Fibroblast of skin of right quadriceps (primary cell): ENCODE data around the gene PSMA6.
A peak's percentile ranks its signal among the peaks of the same experiment; 100 is the strongest.
"Not testable (repeated sequence)": the region's sequence is repeated elsewhere in the genome, so short reads cannot be mapped to it uniquely, and the experiment has no call there.

Experiments
- DNase-seq: peaks from one replicate; pipeline ENCODE4 v3.0.0-alpha.2; 2013

Gene PSMA6

DNA sequence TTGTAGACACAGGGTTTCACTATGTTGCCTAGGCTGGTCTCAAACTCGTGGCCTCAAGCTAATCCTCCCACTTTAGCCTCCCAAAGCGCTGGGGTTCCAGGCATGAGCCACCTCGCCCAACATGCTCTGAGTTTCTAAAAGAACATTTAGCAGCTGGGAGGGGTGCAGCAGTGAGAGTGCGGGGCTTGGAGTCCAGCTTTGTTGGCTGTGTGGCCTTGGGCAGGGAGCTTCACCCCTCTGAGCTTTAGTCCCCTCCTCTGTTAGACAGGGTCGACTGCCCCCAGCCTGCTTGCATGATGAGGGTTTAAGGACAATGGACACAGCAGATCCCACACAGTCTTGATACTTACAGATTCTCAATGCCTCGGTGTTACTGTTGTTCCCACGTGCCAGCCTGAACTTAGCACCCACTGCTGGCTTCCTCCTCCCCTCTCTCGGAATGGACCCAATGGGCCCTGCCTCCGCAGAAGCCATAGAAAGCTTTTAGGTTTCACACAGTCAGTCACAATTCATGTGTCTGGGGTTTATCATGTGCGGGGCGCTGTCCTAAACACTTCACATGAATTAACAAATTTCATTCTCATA is 54.6 kb downstream of the PSMA6 start:
- no peak for DNase-seq

DNA sequence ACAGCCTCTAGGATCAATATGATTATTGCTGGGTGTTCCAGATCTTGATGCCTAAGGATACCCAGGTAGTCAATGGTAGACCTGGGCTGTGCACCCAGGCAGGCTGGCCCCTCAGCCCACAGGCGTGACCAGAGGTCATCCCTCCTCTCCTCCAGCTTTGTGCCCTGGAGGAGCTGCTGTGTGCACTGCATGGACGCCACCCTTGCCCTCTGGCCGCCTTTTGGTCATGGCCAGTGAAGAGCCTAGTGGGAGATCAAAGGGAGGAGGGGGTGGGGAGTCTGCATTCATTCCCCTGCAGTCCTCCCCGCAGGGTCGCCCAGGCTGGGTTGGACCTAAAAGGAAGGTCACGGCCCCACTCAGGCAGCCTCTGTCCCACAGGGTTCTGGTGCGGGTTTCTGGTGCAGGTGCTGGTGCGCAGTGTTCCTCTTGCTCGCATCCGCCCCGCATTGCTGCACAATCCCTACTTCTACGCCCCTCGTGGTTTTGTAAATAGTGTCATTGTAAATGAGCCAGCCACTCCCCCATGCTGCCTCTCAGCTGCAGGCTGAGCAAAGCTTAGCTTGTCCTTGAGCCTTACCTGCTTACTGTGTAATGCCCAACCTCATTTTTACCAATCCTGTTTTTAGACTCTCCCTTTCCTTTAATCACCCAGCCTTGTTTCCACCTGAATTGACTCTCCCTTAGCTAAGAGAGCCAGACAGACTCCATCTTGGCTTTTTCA is 55.3 kb downstream of the PSMA6 start:
- DNase-seq = no peak

DNA sequence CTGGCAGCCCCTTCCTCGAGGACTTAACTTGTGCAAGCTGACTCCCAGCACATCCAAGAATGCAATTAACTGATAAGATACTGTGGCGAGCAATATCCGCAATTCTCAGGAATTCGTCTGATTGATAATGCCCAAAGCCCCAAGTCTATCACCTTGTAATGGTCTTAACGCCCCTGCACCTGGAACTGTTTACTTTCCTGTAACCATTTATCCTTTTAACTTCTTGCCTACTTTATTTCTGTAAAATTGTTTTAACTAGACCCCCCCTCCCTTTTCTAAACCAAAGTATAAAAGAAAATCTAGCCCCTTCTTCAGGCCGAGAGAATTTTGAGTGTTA is 55.8 kb downstream of the PSMA6 start:
- DNase-seq = not testable (repeated sequence)

DNA sequence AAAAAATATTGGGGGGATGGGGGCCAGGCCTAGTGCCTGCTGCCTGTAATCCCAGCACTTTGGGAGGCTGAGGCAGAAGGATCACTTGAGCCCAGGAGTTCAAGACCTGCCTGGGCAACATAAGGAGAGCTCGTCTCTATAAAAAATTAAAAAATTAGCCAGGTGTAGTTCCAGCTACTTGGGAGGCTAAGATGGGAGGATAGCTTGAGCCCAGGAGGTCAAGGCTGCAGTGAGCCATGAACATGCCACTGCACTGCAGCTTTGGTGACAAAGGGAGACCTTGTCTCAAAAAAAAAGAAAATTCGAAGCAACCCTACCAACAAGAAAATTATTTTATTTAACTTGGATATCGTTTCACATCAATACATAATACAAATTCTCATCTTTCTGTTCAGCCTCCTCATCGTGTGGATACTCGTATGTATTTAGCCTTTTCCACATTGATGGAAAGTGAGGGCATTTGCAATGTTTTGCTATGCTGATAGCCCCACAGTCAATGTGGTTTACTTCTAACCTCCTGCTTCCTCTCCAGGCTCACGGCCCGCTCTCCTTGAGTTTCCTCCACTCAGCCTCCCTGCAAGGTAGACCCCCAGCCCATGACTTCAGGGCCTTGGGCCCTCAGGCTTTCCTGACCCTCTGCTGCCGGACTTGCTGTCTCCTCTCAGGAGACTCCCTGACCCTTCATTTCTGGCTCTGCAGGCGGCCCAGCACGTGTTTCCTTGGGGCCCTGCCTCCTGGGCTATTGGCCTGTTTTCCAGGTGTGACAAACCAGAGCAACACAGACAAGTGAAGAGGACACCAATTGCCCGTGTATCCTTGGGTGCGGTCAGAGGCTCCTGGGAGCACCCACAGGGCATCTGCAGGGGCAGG is 57.5 kb downstream of the PSMA6 start:
- no peak for DNase-seq

DNA sequence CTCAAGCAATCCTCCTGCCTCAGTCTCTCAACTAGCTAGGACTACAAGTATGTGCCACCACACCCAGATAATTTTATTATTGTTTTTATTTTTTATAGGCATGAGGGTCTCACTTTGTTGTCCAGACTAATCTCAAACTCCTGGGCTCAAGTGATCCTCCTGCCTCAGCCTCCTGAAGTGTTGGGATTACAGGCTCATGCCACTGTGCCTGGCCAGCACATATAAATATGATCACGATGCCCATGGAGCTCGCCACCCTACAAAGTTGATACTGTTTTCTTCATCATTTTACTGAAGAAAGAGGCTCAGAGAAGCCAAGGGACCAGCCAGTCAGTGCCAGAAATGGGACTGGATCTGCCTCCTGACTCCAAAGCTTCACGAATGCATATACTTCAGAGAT is 59.3 kb downstream of the PSMA6 start:
- no peak for DNase-seq

DNA sequence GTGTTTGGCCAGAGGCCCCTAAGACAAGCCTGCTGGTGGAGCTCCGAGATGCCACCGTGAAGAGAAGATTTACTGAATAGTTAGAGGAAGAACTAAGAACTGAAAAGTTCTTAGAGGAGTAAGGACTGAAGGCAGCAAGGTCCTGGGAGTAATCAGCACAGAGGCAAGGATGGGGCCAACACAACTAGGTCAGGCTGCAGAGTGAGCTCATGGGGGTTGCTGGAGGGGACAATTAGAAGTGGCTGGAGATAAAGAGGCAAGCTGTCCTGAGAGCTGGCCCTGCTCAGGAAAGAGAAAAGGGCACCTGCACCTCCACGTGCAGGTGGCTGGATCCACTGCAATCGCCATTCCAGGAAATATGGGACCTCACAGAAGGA is 59.7 kb downstream of the PSMA6 start:
- DNase-seq = no peak

DNA sequence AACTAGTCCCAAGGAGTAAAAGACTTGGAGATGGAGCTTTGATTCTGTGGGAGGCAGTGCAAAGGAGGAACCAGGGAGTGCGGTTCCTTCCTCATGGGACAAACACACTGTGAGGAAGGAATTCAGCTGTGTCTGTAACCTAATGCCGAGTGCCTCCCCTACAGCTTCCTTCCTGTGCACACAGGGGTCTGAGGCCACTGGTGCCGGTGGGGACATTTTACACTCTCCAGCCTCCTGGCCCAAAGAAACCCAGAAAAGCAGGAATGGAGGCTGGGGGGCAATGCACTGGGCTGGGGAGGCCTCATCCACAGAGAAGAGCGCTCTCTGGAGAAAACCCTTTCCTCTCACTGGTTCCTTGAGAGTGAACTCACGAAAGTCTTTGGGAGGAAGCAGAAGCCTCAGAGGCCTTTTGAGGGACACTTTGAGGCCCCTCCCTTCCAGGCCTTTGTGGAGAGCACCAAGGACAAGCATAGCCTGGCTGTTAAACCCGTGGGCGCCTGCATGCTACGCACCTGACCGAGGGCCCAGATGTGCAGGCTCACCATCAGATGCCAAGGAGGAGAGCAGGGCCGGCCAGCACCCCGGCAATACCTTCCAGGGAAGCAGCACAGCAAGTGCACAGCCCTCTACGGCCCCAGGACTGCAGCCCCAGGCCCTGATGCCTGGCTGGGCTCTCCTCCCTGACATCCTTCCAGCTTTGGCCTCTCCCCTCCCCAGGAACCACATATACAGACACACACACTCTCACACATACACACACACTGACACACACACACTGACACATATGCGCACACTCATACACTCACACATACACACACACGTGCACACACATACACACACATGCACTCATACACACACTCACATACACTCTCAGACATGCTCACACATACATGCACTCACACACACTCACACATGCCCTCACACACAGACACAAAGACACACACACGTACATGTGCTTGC is 60.4 kb downstream of the PSMA6 start:
- DNase-seq = no peak

DNA sequence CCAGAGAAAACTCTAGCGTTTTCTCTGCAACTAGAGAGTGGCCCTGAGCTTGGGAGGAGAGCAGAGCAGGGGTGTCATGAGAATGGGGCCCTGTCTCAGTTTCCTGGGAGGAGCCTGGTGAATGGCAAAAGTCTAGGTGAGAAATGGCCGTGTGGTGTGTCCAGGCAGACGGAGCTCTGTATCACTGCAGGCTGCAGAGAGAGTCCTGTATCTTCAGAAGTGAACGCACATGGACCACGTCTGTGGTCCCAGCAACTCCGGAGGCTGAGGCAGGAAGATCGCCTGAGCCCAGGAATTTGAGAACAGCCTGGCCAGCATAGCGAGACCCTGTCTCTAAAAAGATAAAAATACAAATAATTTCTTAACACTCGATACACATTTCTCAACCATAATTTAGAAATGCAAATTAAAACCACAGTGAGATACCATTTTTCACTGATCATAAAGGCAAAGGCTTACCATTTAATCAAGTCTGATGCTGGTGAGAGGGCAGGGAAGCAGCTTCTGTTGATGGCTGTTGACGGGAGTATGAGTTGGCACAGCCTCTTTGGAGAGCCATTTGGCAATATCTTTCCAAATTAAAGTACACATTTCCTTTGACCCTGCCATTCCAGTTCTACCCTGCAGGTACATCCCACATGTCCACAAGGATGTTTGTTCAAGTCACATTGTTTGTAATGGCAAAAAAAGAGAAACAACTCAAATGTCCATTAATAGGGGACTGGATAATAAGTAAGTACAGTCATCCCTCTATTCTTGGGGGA is 61.4 kb downstream of the PSMA6 start:
- no peak for DNase-seq

DNA sequence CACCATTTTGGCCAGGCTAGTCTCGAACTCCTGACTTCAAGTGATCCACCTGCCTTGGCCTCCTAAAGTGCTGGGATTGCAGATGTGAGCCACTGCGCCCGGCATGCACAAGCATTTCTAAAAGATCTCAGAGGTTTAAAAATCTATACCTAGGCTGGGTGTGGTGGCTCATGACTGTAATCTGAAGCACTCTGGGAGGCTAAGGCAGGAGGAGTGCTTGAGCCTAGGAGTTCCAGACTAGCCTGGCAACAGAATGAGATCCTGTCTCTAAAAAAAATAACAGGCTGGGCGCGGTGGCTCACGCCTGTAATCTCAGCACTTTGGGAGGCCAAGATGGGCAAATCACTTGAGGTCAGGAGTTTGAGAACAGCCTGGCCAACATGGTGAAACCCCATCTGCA is 63.1 kb downstream of the PSMA6 start:
- not testable (repeated sequence) for DNase-seq

DNA sequence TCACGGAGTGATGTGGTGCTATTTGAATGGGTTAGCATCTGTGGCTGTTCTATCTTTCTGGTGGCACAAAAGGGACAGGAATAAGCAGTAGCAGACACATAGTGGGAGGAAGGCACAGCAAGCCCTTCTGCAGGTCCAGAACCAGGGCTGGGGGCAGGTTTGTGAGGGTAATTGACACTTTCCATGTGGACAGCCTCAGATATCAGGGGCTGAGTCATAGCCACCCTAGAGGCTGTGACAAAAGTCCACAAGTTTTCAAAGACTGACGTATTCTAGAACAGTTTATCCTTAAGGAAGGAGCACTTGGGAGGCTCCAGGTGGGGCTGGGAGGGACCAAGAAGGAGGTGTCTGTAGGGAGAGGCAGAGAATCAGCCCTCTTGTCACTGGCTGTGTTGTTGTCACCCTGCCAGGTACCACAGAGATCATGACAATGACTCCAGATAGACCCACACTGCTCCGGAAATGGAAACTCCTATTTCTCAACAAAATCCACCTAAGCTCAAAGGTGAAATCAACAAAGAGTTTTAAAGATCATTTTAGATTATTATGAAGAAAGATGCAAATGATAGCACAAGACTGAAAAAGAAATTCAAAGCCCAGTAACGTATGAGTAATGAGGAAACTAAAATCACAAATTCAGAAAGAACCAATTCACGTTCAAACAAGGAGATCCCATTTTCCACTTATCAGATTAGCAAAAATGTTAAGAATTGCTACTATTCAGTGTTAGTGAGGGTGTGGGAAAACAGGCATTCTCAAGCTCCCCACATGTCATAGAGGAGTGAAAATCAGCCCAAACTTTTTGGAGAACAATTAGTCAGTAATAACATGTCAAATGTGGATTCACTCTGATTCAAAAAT is 64.0 kb downstream of the PSMA6 start:
- DNase-seq = peak; percentile 42

DNA sequence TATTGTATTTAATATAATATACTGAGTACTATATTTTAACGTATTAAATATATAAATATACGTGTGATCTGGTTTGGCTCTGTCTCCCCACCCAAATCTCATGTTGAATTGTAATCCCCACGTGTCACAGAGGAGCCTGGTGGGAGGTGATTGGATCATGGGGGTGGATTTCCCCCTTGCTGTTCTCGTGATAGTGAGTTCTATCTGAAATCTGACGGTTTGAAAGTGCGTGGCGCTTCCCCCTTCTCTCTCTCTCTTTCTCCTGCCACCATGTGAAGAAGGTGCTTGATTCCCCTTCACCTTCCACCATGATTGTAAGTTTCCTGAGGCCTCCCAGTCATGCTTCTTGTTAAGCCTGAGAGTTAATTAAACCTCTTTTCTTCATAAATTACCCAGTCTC is 67.5 kb downstream of the PSMA6 start:
- DNase-seq = not testable (repeated sequence)

DNA sequence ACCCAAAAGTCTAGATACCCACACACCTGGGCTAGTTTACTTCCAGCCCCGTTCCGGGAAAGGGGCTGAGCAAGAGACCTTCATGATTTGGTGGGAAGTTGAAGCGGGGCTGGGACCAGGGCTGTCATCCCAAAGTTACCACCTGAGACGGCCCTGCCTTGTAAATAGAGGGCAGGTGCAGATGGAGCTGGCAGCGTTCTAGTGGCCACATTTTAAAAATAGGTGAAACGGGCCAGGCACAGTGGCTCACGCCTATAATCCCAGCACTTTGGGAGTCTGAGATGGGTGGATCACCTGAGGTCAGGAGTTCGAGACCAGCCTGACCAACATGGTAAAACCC is 68.9 kb downstream of the PSMA6 start:
- no peak for DNase-seq

DNA sequence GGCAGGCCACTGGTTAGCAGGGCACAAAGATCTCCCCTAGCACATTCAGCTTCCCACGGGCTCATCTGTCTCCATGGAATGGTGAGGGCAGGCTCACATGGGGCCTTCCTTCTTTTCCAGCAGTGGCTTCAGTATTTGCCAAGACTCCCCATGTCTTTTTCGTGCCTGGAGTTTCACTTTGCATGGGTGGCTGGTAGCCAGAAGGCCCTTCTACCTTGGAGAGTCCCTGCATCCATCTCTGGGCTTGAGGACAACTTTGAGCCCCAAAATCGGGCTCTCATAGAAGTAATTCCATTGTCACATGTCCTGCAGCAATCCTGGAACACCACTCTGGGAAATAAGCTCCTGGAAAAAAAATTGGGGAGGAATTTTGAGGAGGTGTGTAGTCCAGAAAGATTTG is 70.3 kb downstream of the PSMA6 start:
- no peak for DNase-seq

DNA sequence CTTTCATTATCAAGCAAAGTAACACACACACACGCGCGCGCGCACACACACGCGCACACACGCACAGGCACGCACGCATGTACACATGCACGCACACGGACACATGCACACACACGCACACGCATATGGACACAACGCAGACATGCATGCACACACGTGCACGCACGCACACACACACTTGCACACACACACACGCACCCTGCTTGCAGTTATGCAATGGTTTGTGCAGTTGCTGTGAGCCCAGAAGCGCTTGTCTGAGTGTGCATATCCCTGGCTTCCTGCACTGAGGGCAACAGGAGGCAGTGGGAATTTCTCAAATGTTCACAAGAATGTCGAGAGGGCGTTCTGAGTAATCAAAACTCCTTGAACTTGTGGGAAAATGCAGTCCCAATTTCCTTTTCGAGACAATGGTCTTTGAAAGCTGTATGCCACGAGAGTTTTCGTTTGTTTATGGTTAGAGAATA is 70.8 kb downstream of the PSMA6 start:
- peak; percentile 31 for DNase-seq

DNA sequence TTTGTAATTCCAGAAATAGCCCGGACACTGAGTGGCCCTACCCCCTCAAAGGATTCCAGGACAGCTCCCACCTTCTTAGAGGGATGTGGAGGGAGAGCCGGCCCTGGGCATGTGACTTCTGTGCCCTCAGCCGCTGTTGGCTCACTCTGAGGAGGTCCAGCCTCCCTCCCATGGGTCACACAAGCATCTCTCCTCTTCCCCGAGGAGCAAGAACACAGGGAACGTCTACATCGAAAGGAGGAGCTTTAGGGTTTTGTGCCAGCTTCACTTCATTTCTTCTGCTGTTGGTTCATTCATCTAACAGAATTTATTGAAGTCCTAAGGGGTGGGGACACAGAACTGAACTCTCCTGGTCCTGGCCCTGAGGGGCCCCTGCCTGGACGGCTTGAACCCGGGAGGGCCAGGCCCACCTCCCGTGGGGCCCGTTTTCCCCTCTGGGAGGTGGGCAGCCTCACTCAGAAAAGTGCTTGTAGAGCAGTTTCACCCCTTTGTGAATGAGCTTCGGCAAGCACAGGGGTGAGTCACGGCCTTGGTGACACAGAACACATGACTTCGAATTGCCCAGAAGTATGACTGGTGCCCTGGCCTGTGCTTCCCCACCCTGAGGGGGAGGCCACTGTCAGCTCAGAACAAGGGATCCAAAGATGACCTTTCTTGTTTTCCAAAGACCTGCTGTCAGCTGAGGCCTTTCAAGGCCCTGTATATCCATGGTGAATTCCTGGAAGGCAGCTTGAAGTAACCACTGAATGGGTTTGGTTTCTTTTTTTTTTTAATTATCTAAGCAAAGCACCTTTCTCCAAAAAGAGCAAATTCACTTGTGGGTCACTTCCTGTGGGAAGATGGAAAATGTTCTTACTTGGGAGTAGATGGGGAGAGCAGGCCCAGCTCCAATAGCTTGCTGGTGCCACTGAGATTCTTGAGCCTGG is 73.2 kb downstream of the PSMA6 start:
- peak; percentile 81 for DNase-seq

DNA sequence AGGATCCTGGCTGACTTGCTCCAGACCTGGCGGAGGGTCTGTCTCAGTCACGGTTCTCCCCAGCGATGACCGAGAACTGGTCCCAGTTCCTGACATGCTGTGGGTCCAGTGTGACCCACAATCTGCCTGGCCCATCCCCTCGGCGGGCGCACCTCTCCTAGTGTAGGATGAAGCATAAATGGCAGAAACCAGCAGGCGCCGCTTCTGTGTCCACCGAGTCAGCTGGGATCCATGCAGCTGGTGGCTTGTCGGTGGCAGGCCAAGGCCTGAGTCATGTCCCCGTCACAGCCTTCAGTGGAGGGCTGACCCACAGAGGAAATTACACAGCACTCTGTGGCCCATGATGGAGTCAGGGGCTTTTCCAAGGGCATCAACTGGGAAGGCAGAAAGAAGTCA is 73.9 kb downstream of the PSMA6 start:
- DNase-seq = peak; percentile 46

DNA sequence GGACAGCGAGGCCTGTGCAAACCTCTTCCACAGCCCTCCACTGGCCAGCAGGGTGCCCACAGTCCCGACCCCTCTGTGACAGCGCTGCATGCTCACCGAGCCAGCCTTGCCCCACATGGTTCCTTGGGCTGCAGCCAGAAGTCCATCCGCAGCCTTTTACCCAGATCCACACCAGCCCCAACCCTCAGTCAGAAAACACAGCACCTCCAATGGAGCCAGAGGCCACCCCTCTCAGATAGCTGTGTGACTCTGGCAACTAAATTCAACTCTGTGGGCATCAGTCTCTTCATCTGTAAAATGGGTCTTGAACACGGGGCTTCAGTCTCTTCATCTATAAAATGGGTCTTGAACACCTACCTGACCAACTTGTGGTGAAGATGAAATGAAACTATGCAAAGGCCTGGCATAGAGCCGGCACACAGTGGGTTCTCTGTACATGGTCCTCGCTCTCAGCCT is 74.4 kb downstream of the PSMA6 start:
- DNase-seq = no peak

DNA sequence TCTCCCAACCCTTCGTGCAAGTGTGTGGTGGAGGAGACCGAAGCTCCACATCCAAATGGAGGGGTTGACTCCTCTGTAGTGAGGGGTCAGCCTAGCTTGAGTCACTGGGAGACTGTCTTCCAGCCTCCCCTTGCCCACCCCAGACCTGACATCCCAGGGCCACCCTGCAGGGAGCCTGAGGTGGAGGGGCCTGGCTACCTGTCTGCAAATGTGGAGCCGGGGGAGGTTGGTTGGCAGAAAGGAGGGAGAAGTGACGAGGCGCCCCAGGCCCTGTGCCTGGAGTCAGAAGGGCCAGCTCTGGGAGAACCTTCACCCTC is 74.8 kb downstream of the PSMA6 start:
- DNase-seq = no peak
